GM20431 (cell line): Measurements from ENCODE around the gene TIMM22.

Experiments used
- in situ Hi-C: fragments of 300-500 bp; cut with MseI, MboI; formaldehyde crosslinking; loops from one replicate; pipeline ENCODE4 v1.15.0; 2020; ENCODE audit warnings: low sequenced_read_pairs; ENCODE audit not compliant: unreplicated experiment

TIMM22 gene

GRCh38 chr17:1050996-1051925, 54.3 kb downstream of the TIMM22 start:
- in situ Hi-C loops, result no loop called here
